Measurements from ENCODE around the gene TXLNA.
A peak's percentile ranks its signal among the peaks of the same experiment; 100 is the strongest.

The TXLNA gene

DNA sequence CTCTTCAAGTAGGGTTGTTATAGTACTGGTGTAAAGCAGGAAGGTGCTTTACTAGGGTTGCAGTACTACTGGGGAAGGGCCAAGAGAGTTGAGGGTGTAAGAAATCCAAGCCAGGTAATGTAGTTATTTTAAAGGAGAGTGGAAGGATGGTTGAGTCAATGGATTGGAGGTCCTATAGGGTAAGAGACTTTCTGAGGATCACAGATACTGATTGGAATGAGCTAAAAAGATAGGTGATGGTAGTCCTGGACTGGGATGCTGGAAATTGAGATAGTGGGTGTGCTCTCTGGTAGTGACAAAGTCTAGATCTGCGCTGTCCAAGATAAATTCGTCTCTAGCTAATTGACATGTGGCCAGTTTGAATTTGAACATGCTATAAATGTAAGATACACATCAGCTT lies 7.0 kb downstream of the TXLNA start:
- H3K9me3 ChIP-seq (ENCODE audit: control insufficient read depth, low read depth, low read length), result no peaks in the 10 kb centered on the region
- H3K27ac ChIP-seq (ENCODE audit: low read length), result no peak overlapping the region
- peaks cover 79% of the 10 kb centered on the region for H3K36me3 ChIP-seq (ENCODE audit: control insufficient read depth, low read depth, low read length)
- H3K4me3 ChIP-seq (ENCODE audit: low read length), result no peak overlapping the region
- H3K4me1 ChIP-seq (ENCODE audit: control insufficient read depth, low read depth, low read length), result no peaks in the 10 kb centered on the region
- no peaks in the 10 kb centered on the region for H3K27me3 ChIP-seq (ENCODE audit: control insufficient read depth, insufficient read depth, low read length)
- H3K9ac ChIP-seq (ENCODE audit: low read length), result no peak overlapping the region

DNA sequence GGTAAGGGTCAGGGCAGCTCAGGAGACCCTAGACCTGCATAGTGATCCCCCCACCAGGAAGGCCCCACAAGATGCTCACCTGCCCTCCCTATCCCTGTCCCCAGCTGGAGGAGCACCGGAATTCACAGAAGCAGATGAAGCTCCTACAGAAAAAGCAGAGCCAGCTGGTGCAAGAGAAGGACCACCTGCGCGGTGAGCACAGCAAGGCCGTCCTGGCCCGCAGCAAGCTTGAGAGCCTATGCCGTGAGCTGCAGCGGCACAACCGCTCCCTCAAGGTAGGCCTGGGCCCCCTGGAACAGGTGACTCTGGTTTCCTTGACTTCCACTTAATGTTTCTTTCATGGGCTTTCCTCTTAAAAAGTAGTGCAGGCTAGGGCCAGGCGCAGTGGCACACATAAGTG lies 8.4 kb downstream of the TXLNA start:
- Histone ChIP-seq H3K9me3 (ENCODE audit: control insufficient read depth, low read depth, low read length) (no peaks in the 10 kb centered on the region), H3K4me1 (ENCODE audit: control insufficient read depth, low read depth, low read length) (no peaks in the 10 kb centered on the region), H3K27ac (ENCODE audit: low read length) (no peak overlapping the region), H3K4me3 (ENCODE audit: low read length) (no peak overlapping the region), H3K27me3 (ENCODE audit: control insufficient read depth, insufficient read depth, low read length) (no peaks in the 10 kb centered on the region), H3K9ac (ENCODE audit: low read length) (no peak overlapping the region), H3K36me3 (ENCODE audit: control insufficient read depth, low read depth, low read length) (peaks cover 81% of the 10 kb centered on the region)

DNA sequence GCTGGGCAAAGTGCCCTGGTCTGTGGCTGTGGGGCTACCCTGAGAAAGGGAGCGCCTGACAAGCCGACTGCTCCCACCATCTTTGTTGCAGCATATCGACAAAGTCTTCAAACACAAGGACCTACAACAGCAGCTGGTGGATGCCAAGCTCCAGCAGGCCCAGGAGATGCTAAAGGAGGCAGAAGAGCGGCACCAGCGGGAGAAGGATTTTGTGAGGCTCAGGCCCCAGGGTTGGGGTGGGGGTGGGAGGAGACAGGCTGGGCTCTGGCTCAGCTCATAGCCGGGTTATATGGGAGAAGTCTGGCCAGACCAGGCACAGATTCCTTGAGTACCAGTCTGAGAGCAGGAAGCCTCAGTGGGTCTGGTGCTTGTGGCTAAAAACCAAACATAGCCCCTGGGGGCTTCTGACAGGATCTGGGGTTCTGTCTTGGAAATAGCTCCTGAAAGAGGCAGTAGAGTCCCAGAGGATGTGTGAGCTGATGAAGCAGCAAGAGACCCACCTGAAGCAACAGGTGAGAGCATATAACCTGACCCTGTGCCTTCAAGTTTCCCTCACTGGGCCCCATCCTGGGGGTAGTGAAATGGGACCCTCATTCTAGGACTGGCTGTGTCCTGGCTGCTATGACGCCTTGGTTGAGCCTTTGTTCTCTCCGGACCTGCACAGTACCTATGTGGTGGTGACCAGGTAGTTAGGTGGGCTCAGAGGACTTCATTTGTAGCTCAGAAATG lies 12.9 kb downstream of the TXLNA start:
- H3K36me3 ChIP-seq (ENCODE audit: control insufficient read depth, low read depth, low read length), result peaks cover 98% of the 10 kb centered on the region
- no peaks in the 10 kb centered on the region for H3K9me3 ChIP-seq (ENCODE audit: control insufficient read depth, low read depth, low read length)
- H3K27me3 ChIP-seq (ENCODE audit: control insufficient read depth, insufficient read depth, low read length), result no peaks in the 10 kb centered on the region
- no peaks in the 10 kb centered on the region for H3K4me1 ChIP-seq (ENCODE audit: control insufficient read depth, low read depth, low read length)
- no peak overlapping the region for H3K9ac ChIP-seq (ENCODE audit: low read length)
- H3K4me3 ChIP-seq (ENCODE audit: low read length), result no peak overlapping the region
- H3K27ac ChIP-seq (ENCODE audit: low read length), result no peak overlapping the region

DNA sequence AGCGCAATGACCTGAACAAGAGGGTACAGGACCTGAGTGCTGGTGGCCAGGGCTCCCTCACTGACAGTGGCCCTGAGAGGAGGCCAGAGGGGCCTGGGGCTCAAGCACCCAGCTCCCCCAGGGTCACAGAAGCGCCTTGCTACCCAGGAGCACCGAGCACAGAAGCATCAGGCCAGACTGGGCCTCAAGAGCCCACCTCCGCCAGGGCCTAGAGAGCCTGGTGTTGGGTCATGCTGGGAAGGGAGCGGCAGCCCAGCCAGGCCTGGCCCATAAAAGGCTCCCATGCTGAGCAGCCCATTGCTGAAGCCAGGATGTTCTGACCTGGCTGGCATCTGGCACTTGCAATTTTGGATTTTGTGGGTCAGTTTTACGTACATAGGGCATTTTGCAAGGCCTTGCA lies 15.5 kb downstream of the TXLNA start:
- no peaks in the 10 kb centered on the region for H3K27me3 ChIP-seq (ENCODE audit: control insufficient read depth, insufficient read depth, low read length)
- peaks cover 82% of the 10 kb centered on the region for H3K36me3 ChIP-seq (ENCODE audit: control insufficient read depth, low read depth, low read length)
- no peaks in the 10 kb centered on the region for H3K9me3 ChIP-seq (ENCODE audit: control insufficient read depth, low read depth, low read length)
- peaks cover 13% of the 10 kb centered on the region for H3K4me1 ChIP-seq (ENCODE audit: control insufficient read depth, low read depth, low read length)
- no peak overlapping the region for H3K4me3 ChIP-seq (ENCODE audit: low read length)
- no peak overlapping the region for H3K9ac ChIP-seq (ENCODE audit: low read length)
- H3K27ac ChIP-seq (ENCODE audit: low read length), result no peak overlapping the region

DNA sequence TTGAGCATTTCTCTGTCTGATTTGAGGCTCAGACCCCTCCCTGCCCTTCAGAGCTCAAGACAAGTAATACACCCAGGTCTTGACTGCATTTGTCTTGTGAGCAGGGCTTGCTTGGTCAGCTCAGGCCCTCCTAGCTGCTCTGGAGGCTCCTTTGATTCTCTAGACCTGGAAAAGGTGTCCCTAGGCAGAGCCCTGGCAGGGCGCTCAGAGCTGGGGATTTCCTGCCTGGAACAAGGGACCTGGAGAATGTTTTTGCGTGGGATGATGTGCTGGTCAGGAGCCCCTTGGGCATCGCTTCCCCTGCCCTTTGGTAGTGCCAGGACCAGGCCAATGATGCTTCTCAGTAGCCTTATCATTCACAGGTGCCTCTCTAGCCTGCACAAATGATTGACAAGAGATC lies 16.1 kb downstream of the TXLNA start:
- no peaks in the 10 kb centered on the region for H3K9me3 ChIP-seq (ENCODE audit: control insufficient read depth, low read depth, low read length)
- H3K4me1 ChIP-seq (ENCODE audit: control insufficient read depth, low read depth, low read length), result peaks cover 16% of the 10 kb centered on the region
- no peak overlapping the region for H3K9ac ChIP-seq (ENCODE audit: low read length)
- H3K27me3 ChIP-seq (ENCODE audit: control insufficient read depth, insufficient read depth, low read length), result no peaks in the 10 kb centered on the region
- peaks cover 76% of the 10 kb centered on the region for H3K36me3 ChIP-seq (ENCODE audit: control insufficient read depth, low read depth, low read length)
- no peak overlapping the region for H3K27ac ChIP-seq (ENCODE audit: low read length)
- H3K4me3 ChIP-seq (ENCODE audit: low read length), result no peak overlapping the region

DNA sequence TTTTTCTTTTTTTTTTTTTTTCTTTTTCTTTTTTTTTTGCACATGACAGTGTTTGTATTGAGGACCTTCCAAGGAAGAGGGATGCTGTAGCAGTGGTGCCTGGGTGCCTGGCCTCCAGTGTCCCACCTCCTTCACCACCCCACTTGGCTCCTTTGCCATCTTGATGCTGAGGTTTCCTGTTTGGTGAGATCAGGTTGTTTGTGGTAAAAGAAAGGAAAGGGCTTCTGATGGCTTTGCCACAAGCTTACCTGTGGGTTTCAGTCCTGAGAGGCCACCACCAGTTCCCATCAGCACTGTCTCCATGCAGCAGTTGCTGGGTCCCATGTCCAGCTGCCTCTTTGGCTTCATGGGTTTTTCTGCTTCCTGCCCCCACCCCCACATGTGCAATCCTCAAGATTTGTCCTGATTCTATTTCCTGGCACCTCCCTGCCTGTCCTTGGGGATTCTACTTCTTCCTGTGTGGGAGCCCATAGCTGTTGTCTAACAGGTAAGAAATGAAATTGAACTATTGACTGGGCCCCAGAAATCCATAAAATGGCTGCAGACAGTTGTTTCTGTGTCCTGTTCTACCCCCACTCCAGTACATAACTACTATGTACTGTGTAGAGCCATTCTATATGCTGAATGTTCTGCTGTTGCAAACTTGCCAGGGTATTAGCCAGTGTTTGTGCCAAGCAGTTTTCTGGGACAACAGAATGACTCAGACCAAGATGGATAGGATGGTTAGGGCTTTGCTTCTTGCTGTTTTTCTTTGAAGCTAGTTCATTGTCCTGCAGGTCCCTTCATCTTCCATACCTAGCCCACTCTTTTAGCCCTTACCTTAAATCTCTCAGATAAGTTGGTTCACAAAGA lies 16.7 kb downstream of the TXLNA start:
- H3K4me1 ChIP-seq (ENCODE audit: control insufficient read depth, low read depth, low read length), result peaks cover 17% of the 10 kb centered on the region
- H3K4me3 ChIP-seq (ENCODE audit: low read length), result no peak overlapping the region
- no peak overlapping the region for H3K27ac ChIP-seq (ENCODE audit: low read length)
- H3K9ac ChIP-seq (ENCODE audit: low read length), result no peak overlapping the region
- H3K36me3 ChIP-seq (ENCODE audit: control insufficient read depth, low read depth, low read length), result peaks cover 70% of the 10 kb centered on the region
- no peaks in the 10 kb centered on the region for H3K9me3 ChIP-seq (ENCODE audit: control insufficient read depth, low read depth, low read length)
- no peaks in the 10 kb centered on the region for H3K27me3 ChIP-seq (ENCODE audit: control insufficient read depth, insufficient read depth, low read length)

DNA sequence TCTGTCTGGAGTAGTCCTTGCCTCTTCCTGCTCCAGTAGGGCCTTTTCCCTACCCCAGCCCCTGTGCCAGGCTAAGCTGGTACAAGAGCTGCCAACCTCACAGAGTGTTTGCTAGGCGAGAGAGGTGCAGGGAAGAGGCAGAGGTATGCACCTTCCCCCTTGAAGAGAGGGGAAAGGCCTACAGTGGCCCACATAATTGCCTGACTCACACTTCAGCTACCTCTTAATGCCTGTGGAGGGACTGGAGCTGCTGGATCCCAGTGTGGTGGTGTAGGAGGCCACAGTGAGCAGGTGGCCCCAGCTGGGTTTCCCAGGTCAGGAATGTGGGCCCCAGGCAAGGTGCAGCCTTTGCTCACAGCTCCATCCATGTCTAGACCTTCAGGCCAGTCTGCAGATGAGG lies 17.6 kb downstream of the TXLNA start:
- no peaks in the 10 kb centered on the region for H3K27me3 ChIP-seq (ENCODE audit: control insufficient read depth, insufficient read depth, low read length)
- H3K36me3 ChIP-seq (ENCODE audit: control insufficient read depth, low read depth, low read length), result peaks cover 61% of the 10 kb centered on the region
- no peaks in the 10 kb centered on the region for H3K9me3 ChIP-seq (ENCODE audit: control insufficient read depth, low read depth, low read length)
- peaks cover 24% of the 10 kb centered on the region for H3K4me1 ChIP-seq (ENCODE audit: control insufficient read depth, low read depth, low read length)
- H3K9ac ChIP-seq (ENCODE audit: low read length), result no peak overlapping the region
- no peak overlapping the region for H3K27ac ChIP-seq (ENCODE audit: low read length)
- no peak overlapping the region for H3K4me3 ChIP-seq (ENCODE audit: low read length)

DNA sequence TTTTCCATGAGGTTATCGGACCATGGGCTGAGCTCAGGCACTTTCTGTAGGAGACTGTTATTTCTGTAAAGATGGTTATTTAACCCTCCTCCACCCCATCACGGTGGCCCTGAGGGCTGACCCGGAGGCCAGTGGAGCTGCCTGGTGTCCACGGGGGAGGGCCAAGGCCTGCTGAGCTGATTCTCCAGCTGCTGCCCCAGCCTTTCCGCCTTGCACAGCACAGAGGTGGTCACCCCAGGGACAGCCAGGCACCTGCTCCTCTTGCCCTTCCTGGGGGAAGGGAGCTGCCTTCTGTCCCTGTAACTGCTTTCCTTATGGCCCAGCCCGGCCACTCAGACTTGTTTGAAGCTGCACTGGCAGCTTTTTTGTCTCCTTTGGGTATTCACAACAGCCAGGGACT lies 18.4 kb downstream of the TXLNA start:
- Histone ChIP-seq H3K9ac (ENCODE audit: low read length) (no peak overlapping the region), H3K27ac (ENCODE audit: low read length) (no peak overlapping the region), H3K4me3 (ENCODE audit: low read length) (no peak overlapping the region), H3K36me3 (ENCODE audit: control insufficient read depth, low read depth, low read length) (peaks cover 54% of the 10 kb centered on the region), H3K27me3 (ENCODE audit: control insufficient read depth, insufficient read depth, low read length) (no peaks in the 10 kb centered on the region), H3K4me1 (ENCODE audit: control insufficient read depth, low read depth, low read length) (peaks cover 25% of the 10 kb centered on the region), H3K9me3 (ENCODE audit: control insufficient read depth, low read depth, low read length) (no peaks in the 10 kb centered on the region)

DNA sequence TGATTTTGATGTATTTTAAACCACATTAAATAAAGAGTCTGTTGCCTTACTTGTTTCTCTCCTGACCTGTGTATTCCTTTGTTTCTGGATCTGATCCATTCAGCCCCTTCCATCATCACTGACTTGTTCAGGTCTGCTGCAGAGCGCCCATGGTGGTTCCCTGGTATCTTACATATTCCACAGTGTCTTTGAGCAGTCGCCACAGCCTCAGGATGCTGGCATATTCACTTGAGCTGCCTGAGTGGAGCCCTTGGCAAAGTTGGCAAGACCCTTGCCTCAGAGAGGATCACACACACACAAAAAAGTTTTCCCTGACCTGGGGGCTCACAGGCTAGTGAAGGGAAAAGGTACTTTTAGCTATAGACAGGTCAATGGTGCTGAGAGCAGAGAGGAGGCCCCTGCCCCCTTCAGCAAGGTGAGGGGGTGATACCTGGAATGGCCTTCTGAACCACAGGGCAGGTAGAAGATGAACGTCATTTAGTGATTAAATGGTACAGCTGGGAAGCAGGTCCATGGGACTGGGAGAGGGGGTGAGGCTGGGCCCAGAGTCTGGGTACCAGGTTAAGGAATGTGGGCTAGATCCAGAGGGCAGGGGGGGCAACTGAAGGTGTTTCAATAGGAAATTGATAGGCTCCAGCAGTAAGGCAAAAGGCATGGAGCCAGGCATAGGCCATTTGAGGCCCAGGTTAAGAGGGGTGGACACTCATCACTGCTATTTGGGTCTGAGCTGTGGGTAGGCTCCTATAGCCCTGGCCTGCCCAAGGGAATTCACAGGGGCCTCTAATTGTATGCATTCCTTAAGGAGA lies 19.0 kb downstream of the TXLNA start:
- Histone ChIP-seq H3K9me3 (ENCODE audit: control insufficient read depth, low read depth, low read length) (no peaks in the 10 kb centered on the region), H3K36me3 (ENCODE audit: control insufficient read depth, low read depth, low read length) (peaks cover 48% of the 10 kb centered on the region), H3K4me1 (ENCODE audit: control insufficient read depth, low read depth, low read length) (peaks cover 25% of the 10 kb centered on the region), H3K27me3 (ENCODE audit: control insufficient read depth, insufficient read depth, low read length) (no peaks in the 10 kb centered on the region), H3K9ac (ENCODE audit: low read length) (no peak overlapping the region), H3K27ac (ENCODE audit: low read length) (no peak overlapping the region), H3K4me3 (ENCODE audit: low read length) (no peak overlapping the region)

DNA sequence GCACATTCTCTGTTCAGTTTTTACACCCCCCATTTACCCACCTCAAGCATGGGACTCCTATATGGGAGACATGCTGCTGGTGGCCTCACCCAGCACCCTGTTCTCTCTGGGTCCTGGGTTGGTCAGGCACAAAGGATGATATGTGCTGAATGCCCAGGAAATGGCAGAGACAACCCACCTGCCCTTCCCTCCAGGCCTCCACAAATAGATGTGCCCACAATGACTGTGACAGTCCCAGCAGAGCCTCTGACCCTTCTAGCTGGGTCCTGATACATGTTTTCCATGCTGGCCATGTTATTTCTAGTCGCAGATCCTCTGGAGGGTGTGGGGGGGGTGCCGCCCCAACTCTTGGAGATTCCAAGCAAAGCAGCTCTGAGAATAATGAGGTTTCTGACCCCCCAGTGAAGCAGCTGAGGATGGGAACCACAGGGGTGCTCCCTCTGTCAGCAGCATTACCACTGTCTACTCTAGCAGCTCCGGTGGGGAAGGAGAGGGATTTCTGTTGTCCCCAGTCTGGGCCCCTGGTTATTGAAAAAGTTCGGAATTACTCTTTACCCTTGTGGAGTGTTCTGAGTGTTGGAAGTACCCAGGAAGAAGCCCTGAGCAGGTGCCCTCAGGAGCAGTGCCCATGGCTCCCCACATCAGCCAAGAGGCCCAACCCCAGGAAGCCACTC lies 19.7 kb downstream of the TXLNA start:
- Histone ChIP-seq H3K9ac (ENCODE audit: low read length) (no peak overlapping the region), H3K4me3 (ENCODE audit: low read length) (peak overlapping the region; percentile 74), H3K27ac (ENCODE audit: low read length) (no peak overlapping the region), H3K9me3 (ENCODE audit: control insufficient read depth, low read depth, low read length) (no peaks in the 10 kb centered on the region), H3K27me3 (ENCODE audit: control insufficient read depth, insufficient read depth, low read length) (peaks cover 4% of the 10 kb centered on the region), H3K4me1 (ENCODE audit: control insufficient read depth, low read depth, low read length) (peaks cover 25% of the 10 kb centered on the region), H3K36me3 (ENCODE audit: control insufficient read depth, low read depth, low read length) (peaks cover 40% of the 10 kb centered on the region)

DNA sequence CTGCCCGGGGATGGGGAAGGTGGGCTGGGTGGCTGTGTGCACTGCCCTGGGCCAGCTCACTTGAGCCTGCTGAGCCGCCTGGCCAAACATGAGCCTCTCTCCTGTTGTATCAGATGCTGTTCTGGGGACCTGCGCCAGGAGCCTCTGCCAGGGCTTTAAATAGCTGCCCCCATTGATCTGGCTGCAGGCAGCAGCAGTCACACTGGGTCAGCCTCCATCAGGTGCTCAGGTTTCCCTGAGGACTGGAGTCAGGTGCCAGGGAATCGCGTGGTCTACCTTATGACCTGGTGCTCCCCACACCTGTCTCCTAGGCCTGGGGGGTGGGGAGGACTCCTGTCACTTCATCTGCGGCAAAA lies 20.2 kb downstream of the TXLNA start:
- Histone ChIP-seq H3K36me3 (ENCODE audit: control insufficient read depth, low read depth, low read length) (peaks cover 35% of the 10 kb centered on the region), H3K9ac (ENCODE audit: low read length) (no peak overlapping the region), H3K27ac (ENCODE audit: low read length) (no peak overlapping the region), H3K9me3 (ENCODE audit: control insufficient read depth, low read depth, low read length) (no peaks in the 10 kb centered on the region), H3K4me3 (ENCODE audit: low read length) (peak overlapping the region; percentile 74), H3K4me1 (ENCODE audit: control insufficient read depth, low read depth, low read length) (peaks cover 27% of the 10 kb centered on the region), H3K27me3 (ENCODE audit: control insufficient read depth, insufficient read depth, low read length) (peaks cover 10% of the 10 kb centered on the region)
